HL-60/S4 treated with retinoic acid at 250 ng/mL for 4 days and 3 days (cell line): ENCODE data around the gene RAMACL.

Experiments used
- in situ Hi-C: fragments of 300-500 bp; cut with MboI; formaldehyde crosslinking; loops from 2 replicates; pipeline ENCODE4 v1.7.0; 2022; ENCODE audit warnings: low sequenced_read_pairs

Gene RAMACL

GRCh38 chr6:166578536-166579236 lies 7.8 kb downstream of the RAMACL start:
- in situ Hi-C loops, result no loop called here

GRCh38 chr6:166575205-166575604 lies 11.3 kb downstream of the RAMACL start:
- in situ Hi-C loops, result no loop called here

GRCh38 chr6:166573511-166574216 lies 12.8 kb downstream of the RAMACL start:
- in situ Hi-C loops, result no loop called here

- in situ Hi-C loops, result no loop called here
Observed at GRCh38 chr6:166572370-166573261, 13.9 kb downstream of the RAMACL start.

- in situ Hi-C loops, result no loop called here
Observed at GRCh38 chr6:166570929-166571713, 15.4 kb downstream of the RAMACL start.

- in situ Hi-C loops, result no loop called here
Observed at GRCh38 chr6:166569206-166569605, 17.3 kb downstream of the RAMACL start.

GRCh38 chr6:166567813-166568212 lies 18.7 kb downstream of the RAMACL start:
- in situ Hi-C loops, result no loop called here

- in situ Hi-C loops, result no loop called here
Observed at GRCh38 chr6:166567107-166567506, 19.4 kb downstream of the RAMACL start.

GRCh38 chr6:166566026-166567011 lies 20.2 kb downstream of the RAMACL start:
- in situ Hi-C loops, result no loop called here

GRCh38 chr6:166565084-166565967 lies 21.2 kb downstream of the RAMACL start:
- in situ Hi-C loops, result no loop called here

GRCh38 chr6:166563805-166564204 lies 22.7 kb downstream of the RAMACL start:
- in situ Hi-C loops, result no loop called here

- in situ Hi-C loops, result no loop called here
Observed at GRCh38 chr6:166563200-166563599, 23.3 kb downstream of the RAMACL start.

GRCh38 chr6:166562726-166563125 lies 23.8 kb downstream of the RAMACL start:
- in situ Hi-C loops, result no loop called here

- in situ Hi-C loops, result no loop called here
Observed at GRCh38 chr6:166561771-166562359, 24.6 kb downstream of the RAMACL start.

GRCh38 chr6:166560222-166560621 lies 26.3 kb downstream of the RAMACL start:
- in situ Hi-C loops, result no loop called here

- in situ Hi-C loops, result no loop called here
Observed at GRCh38 chr6:166559662-166560061, 26.8 kb downstream of the RAMACL start.

- in situ Hi-C loops, result no loop called here
Observed at GRCh38 chr6:166559211-166559610, 27.3 kb downstream of the RAMACL start.
